Limb (tissue), 2 donors: ENCODE results near the gene CNPPD1.

Experiments
- DNase-seq, 2 donors: peaks; one replicate each; pipeline ENCODE4 v3.0.0-alpha.2; 2016; ENCODE audit errors: extremely low spot score in 2 of 2

The CNPPD1 gene

DNA sequence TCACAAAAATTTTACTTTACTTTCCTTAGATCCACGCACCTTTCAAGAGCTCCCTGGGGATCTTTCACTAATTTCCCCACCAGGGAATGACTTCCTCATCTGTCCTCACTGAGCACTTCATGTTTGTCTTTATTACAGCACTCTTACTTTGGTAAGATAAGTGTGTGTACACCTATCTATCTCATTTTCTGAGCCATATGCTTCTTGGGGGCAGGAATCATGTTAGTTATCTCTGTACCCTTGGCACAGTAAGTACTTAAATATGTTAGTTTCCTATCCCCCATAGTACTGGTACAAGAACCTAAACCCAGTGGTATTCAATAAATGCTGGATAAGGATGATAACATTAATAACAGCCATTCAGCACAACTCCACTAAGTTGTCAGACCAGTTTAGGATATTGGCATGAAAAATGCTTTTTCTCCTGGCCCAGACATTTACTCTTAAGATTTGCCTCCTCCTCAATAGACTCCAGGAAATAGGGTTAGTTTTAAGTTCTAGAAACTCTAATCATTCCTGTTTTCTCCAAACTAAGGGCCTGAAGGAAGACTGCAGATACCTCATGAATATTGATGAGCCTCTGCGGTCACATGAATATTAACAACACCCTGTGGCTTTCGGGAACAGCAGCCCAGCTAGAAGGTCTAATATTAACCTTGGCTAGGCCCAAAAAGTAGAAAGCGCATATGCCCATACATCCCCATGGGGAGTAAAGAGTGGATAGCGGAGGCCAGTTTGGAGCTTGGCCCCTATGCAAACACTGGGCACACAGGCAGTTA, 54.3 kb downstream of the CNPPD1 start:
- DNase-seq: no peak
